NCI-H526 (cell line): ENCODE data around the gene LZTFL1.

ENCODE experiments used
- DNase-seq, 2 experiments: peaks; one replicate each; lab custom pipeline; 2025; lab: John Stamatoyannopoulos, UW

LZTFL1 gene

DNA sequence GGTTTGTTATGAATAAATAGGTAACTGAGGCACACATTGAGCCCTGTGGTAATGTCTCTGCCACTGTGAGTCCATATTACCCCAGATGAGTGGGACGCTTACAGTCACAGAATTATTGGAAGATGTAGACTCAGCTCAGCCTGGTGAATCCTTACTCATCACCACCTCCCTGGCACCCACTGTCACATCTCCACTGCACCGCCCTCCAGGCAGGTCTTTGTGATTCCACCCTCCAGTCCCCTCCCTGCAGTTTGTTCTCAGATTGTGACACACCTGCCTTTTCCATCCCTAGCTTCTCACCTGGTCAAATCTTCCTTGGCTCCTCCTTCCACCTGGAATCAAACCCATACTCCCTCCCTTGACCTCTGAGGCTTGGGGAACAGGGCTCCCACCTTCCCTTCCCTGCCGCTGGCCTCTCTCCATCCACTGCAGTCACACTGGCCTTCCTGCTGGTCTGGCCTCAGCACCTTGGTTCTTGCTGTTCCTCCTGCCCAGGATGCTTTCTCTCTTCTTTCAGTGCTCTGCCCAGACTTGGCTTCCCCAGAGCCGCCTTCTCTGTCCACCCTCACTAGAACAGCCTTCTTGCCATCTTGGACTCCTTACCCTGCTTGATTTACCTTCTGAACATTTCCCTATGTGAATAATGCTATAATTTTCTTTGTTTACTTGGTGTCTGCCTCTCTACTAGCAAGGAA is 55.0 kb downstream of the LZTFL1 start:
- DNase-seq, result no peak

DNA sequence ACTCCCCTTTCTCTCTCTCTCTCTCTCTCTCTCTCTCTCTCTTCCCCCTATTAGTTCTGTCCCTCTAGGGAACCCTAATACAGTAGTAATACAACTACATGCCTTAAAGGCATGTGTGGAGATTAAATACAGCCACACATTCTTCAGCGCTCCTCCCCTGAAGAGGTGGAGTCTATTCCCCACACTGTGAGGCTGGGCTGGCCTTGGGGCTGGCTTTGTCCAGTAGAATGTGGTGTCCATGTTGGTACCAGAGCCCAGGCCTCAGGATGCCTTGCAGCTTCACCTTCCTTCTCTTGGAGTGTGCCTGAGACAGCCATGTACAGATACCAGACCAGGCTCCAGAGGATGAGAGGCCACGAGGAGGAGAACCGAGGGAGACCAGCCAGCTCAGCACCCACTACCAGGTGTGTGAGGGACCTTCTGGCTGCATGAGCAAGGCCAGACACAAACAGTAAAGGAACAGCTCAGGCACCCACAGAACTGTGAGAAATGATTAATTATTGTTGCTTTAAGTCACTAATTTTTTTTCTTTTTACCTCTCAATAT is 56.2 kb downstream of the LZTFL1 start:
- no peak for DNase-seq

DNA sequence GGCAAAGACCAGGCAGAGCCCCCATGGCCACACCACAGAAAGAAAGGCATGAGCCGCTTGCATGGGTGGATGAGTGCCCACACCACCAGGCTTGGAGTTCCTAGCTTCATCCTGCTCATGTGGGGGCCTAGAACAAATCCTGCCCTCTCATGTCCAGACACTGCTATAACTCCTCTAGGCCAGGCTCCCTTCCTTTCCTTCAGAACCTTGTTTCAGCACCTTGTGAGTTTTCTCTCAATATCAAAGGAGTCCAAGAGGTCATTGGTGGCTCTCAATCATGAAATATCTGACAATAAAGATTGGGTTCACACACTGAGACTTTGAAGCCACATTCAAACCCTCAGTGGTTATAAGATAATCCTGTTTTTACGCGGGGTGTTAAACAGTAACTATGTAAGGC is 58.3 kb downstream of the LZTFL1 start:
- no peak for DNase-seq

DNA sequence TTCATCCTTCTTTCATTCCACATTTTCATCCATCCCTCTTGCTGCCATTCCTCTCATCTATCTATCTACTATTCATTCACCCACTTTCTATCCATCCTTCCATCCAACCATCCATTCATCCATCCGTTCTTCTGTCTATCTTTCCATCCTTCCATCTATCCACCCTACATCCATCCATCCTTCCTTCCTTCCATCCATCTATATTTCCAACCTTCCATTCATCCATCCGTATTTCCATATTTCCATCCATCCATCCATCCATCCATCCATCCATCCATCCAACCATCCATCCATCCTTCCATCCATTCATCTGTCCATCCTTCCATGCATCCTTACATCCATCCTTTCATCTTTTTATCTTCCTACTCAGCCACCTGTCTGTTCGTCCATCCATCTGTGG is 59.5 kb downstream of the LZTFL1 start:
- DNase-seq, result no peak

DNA sequence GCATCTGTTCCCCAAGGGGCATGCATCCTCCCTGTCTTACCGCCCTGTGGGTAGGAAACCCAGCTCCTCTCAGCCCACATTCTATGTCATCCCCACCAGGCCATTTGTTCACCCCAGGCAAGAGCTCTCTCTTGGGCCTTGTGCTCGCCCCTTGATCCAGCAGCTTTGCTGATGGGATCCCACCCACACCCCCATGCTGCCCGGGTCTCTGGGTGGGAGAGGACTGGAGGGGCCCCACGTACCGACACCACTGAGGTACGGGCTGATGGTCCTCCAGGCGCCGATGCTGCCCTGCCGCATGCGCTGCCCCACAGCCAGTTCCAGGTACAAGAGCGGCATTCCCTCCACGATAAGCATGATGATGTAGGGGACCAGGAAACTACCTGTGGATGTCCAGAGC is 60.1 kb downstream of the LZTFL1 start:
- DNase-seq, result no peak

DNA sequence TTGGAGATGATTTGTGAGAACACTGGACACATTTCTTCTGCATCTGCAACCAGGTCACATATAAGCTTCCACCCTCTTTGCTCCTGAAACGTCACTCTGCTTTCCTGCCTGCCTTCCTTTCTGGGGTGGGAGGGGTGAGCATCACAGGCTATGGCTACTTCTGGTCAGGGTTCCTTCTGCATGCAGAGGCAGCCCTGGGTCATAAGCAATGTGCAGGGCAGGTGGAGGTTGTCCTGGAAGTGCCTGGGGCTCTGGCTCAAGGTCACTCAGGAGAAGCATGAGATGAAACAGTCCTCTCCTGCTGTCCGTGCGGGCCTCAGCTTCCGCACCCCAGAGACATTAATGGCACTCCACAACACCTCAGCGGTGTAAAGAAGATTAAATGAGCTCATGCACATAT is 60.6 kb downstream of the LZTFL1 start:
- no peak for DNase-seq

DNA sequence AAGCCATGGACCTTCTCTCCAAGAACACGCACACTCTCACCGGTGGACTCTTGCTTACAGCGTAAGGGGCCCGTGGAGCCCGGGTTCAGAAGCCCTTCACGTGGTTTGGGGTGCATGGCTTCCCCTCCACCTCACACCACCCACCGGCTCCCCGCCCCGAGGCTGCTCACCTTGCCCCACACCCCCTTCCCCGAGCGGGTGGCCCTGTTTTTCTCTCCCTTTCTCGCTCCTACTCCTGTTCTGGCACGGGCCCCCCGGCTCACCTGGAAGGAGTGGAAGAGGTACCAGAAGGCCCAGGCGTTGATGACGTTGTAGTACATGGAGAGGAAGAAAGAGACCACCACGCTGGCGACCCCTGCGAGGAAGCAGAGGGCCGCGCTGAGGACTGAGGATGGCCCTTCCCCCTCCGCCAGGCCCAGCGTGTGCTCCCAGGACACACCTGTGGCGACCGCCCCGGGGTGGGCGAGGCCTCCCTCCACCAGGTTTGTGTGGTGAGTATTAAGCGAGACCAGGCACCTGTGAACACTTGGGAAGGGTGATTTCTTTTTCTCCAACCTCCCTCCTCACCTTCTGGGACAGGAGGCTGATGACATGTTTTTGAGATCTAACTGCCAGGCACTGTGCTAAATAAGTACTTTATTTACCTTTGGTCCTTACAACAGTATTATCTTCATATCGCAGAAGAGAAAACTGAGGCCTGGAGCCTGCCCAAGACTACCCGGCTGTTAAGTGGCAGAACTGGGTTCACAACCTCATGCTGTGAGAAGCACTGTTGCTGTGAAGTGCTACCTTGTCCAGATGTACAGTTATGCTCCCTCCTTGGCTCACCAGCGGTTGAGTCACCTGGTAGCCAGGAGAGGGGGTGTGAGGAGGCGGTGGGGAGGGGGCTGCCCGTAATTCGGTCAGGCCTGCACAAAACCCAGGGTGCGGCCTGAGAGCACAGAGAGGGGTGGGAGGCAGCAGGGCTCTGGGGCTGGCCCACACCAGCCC is 61.9 kb downstream of the LZTFL1 start:
- DNase-seq, result no peak

DNA sequence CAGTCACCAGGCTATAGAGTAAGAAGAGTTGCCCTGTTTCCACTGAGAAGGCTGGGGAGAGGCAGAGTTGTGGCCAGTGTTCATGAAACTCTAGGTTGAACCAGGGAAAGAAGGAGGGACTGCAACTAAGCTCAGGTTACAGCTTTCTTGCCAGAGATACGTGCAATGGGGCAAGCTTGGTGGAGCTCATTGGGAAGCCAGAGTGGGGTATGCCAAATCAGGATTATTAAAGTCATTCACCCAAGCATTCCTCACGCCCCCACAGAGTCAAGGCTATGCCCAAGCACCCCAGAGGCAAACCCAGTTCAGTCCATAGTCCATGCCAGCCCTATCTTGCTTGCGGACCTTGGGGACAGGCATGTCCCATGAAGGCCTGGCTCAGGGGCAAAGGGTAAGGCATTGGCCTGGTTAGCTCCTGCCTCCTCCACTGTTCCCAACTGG is 63.1 kb downstream of the LZTFL1 start:
- DNase-seq, result no peak

DNA sequence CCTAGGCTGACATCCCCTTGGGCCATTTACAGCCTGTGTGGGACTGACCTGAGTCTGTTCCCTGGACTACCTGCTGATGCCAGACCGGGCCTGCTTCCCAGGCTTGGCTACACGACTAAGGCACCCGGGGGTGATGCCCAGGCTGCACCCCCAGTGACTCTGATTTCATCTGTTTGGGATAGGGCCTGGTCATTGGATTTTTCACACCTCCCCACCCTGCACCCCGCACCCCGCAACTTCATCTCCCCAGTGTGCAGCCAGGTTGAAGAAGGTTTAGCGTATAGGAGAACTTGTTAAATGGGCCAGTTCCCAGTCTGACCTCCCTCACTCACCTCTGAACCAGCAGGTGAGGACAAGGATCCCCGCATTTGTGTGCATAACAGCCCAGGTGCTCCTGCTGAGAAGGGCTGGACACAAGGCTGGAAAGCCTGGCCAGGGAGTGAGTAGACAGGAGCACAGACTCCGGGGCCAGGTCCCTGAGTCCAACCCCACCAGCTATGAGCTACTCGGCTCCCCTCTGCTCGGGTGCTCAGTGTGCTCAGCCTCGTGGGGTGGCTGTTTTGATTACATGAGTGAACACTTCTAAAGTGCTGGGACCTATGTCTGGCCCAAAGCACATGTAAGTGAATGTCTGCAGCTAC is 64.1 kb downstream of the LZTFL1 start:
- no peak for DNase-seq

DNA sequence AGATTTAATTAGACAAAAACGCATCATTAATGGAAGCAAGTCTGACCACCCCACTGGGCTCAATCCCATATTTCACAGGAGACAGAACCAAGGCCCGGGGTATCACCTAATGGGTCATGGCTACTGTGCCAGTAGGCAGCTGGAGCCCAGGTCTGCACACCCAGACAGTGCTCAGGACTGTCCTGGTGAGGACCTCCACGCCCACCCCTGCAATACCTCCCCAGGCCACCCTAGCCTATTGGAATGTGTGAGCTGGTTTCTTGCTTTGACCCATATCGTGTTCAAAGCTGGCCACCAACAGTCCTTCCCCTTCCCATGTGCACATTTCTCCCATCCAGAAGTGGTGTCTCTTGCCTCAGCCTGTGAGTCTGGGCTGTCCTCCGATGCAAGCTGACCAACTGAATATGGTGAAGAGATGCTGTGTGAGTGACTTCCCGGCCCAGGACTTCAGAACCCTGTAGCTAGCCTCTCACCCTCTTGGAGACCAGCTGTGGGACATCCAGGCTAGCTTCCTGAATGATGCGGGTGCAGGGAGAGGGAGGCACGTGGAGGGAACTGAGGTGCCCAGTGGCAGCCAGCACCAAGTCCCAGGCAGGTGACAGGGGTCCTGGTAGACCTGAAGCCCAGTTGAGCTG is 64.7 kb downstream of the LZTFL1 start:
- no peak for DNase-seq

DNA sequence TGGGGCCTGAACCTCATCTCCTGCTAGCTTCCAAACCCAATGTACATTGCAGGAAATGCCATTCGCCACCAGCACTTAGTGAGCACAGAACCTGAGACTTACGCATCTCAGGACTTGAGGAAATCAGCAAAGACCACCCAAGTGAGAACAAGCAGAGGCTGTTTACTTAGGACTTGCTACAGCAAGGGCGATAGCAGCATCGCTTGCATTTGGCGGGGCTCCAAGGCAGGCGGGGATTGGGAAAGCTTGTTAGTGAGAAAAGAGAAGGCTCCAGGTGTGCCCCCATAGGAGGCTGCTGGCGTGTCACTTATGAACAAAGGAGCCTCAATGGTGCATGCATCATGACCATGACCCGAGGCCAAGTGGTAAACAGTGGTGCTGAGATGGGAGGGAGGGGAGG is 65.3 kb downstream of the LZTFL1 start:
- no peak for DNase-seq

DNA sequence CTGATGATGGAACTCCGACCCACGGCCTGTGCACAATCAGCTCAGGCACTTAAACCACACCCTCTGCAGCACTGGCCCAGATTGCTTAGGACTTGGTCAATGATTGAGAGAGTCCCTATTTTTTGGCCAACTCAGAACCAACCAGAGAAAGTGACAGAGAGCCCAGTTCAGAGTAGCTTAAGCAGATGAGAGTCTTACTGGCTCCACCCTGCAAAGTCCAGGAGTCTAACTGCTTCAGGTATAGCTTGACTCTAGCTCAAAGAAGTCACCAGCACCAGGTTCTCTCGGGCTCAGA is 65.7 kb downstream of the LZTFL1 start:
- DNase-seq, result no peak

DNA sequence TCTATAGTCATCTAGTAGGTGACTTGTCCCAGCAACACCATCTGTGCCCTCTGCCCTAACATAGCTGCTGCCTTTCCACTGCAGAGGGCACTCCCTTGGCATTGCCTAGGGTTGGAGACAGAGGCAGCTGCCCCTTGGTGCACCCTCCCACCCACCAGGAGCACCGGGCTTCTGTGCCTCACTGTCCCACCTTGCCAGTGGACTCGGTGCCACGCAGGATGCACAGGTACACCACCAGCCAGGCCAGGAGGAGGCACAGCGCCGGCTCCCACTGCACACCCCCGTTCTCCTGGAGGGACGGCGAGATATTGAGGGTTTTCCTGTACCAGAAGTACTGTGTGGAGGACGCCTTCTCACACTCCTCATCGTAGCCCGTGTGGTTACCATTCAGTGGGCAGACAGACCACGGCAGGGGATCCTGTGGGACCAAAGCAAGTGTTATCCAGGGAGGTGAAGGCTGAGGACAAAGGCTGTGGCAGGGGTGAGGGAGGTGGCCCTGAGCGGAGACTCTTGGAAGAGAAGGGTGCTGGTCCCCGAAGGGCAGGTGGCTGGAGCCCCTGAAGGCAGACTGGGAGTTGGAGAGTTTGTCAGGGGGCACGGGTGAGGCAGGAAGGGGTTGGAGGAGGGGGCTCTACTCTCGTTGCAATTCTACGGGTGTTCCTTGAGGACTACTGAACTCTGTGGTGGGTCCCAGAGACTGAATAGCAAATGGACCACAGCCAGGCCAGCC is 66.2 kb downstream of the LZTFL1 start:
- no peak for DNase-seq

DNA sequence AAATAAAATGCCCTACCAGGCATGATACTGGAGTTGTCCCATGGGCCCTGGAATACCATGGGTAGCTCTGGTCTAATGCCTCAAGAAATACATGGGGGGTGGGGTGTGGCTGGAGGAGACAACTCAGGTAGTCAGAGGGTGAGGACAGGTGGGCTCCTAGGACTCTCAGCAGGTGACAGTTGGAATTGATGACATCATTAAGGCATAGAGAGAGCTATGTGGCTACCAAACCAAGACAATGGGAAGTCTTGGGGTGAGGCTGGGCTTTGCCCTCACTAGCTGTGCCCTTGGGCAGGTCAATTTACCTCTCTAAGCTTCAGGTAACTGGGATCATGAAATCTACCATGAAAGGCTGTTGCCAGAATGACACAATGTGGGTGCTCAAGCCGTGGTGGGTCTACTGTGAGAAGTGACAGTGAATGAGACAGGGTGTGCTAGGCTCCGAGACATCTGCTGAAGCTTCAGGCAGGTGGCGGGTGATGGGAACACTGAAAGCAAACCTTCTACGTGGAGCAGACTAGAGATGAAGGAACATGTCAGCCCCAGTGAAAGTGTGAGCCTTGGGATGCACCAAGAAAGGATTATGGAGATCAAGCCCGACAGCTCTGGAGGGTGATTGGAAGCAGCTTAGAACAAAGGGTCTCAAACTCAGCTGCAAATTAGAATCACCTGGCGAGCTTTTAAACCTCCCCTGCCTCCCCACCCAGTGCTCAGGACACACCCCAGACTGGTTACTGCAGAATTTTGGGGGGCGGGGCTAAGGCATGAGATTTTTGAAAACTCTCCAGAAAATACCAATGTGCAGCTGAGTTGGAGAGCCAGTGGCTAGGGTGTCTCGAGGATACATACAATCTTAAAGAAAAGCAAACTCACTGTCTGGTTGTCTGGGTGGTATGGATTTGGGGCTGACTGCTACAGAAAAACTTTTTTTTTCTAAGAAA is 67.1 kb downstream of the LZTFL1 start:
- DNase-seq, result no peak

DNA sequence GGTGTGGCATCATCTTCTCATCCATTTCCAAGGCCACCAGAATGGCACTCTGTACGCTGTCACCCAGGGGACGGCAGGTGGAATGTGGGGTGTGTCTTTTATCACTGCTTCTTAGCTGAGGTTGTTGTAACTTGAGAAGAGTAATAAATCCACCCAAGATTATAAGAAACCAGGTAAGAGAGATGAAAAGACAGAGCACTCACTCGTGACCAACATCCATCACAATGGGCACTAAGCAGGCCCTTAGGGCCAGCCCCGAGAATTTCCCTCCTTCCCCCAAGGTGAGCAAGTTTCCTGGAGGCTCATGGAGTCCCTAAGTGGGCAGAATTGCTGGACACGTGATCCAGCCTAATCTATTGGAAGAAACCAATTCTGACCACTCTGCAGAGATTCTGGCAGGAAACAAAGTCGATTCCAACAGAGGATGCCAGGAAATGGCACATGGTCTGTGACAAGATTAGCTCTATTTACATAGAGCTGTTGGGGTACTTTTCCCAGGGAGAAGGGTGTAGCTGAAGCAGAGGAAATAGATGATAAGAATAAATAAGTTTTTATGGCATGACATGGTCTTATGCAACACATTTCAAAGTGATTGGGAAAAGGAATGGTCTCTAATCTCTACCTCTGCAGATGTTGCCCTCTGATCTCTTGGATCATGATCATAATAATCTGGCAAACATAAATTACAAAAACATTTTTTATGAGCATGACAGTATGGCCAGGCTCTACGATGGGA is 68.0 kb downstream of the LZTFL1 start:
- DNase-seq, result no peak
